Glutamatergic neuron (in vitro differentiated cells): ENCODE measurements around the gene ZC3H7B. TPM values are rescaled to one million over a fixed set of nuclear protein-coding genes. Genes with fewer than 3 reads are reported as not detected.
A peak's percentile ranks its signal among the peaks of the same experiment; 100 is the strongest.

Experiments used
- DNase-seq: peaks from one replicate; pipeline ENCODE4 v3.0.0; 2022
- H3K27ac Mint-ChIP-seq: one replicate; pipeline ENCODE4 v1.8.0; 2020; ENCODE audit warnings: mild to moderate bottlenecking, mixed read lengths, inconsistent platforms; ENCODE audit not compliant: unreplicated experiment
- H3K27me3 Mint-ChIP-seq: one replicate; pipeline ENCODE4 v1.8.0; 2020; ENCODE audit warnings: mild to moderate bottlenecking, moderate library complexity, mixed read lengths, inconsistent platforms; ENCODE audit not compliant: unreplicated experiment
- H3K36me3 Mint-ChIP-seq: one replicate; pipeline ENCODE4 v1.8.0; 2020; ENCODE audit warnings: mild to moderate bottlenecking, mixed read lengths, inconsistent platforms; ENCODE audit not compliant: unreplicated experiment
- H3K4me1 Mint-ChIP-seq: one replicate; pipeline ENCODE4 v1.8.0; 2020; ENCODE audit warnings: mild to moderate bottlenecking, low read depth, mixed read lengths, inconsistent platforms; ENCODE audit not compliant: unreplicated experiment
- H3K4me3 Mint-ChIP-seq: one replicate; pipeline ENCODE4 v1.8.0; 2020; ENCODE audit warnings: mild to moderate bottlenecking, mixed read lengths, inconsistent platforms; ENCODE audit not compliant: unreplicated experiment
- H3K9me3 Mint-ChIP-seq: one replicate; pipeline ENCODE4 v1.8.0; 2020; ENCODE audit warnings: mild to moderate bottlenecking, moderate library complexity, mixed read lengths, inconsistent platforms; ENCODE audit not compliant: unreplicated experiment
- total RNA-seq: library from RNA; stranded (reverse); fragmentation: NEBNext Ultra II Directional; extraction: Animal tissue kit (Norgen Biotek cat#: 25700); gene quantifications from one replicate; pipeline ENCODE4 v1.2.1, GENCODE V29; 2021; ENCODE audit not compliant: unreplicated experiment
- TF ChIP-seq, protein P1 (sequence below): fragments of 200-600 bp; sonication (generic); IDR thresholded peaks from one replicate; pipeline ENCODE4 v1.5.0; 2021; ENCODE audit not compliant: partially characterized antibody, unreplicated experiment

Gene ZC3H7B
- total RNA-seq, 1 donor from 2014 or later: 51.6 TPM

DNA sequence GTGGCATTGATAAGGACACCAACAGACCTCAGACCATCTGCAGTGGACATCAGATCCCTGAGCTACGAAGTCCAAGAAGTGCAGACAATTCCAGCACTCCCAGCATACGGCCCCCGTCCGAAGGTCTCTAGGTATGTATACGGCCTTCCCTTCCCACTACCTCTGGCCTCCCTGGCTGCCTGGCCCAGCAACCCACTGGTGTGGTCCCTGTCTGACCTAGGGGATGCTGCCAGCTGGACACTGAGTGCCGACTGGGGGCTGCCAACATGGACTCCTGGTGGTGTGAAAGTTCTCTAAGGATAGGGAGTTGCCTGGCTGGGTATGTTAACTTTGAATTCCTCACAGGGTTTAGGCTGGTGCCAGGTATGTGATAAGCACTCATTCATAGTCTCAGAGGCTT, 62.9 kb downstream of the ZC3H7B start:
- no peak overlapping the region for H3K27ac Mint-ChIP-seq
- H3K9me3 Mint-ChIP-seq: peaks cover 1% of the 10 kb centered on the region
- H3K4me1 Mint-ChIP-seq: peaks cover 18% of the 10 kb centered on the region
- H3K4me3 Mint-ChIP-seq: no peak overlapping the region
- no peaks in the 10 kb centered on the region for H3K36me3 Mint-ChIP-seq
- TF ChIP-seq, protein P1, sequence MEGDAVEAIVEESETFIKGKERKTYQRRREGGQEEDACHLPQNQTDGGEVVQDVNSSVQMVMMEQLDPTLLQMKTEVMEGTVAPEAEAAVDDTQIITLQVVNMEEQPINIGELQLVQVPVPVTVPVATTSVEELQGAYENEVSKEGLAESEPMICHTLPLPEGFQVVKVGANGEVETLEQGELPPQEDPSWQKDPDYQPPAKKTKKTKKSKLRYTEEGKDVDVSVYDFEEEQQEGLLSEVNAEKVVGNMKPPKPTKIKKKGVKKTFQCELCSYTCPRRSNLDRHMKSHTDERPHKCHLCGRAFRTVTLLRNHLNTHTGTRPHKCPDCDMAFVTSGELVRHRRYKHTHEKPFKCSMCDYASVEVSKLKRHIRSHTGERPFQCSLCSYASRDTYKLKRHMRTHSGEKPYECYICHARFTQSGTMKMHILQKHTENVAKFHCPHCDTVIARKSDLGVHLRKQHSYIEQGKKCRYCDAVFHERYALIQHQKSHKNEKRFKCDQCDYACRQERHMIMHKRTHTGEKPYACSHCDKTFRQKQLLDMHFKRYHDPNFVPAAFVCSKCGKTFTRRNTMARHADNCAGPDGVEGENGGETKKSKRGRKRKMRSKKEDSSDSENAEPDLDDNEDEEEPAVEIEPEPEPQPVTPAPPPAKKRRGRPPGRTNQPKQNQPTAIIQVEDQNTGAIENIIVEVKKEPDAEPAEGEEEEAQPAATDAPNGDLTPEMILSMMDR: no peak
- H3K27me3 Mint-ChIP-seq: peaks cover 3% of the 10 kb centered on the region
- DNase-seq: no peak

DNA sequence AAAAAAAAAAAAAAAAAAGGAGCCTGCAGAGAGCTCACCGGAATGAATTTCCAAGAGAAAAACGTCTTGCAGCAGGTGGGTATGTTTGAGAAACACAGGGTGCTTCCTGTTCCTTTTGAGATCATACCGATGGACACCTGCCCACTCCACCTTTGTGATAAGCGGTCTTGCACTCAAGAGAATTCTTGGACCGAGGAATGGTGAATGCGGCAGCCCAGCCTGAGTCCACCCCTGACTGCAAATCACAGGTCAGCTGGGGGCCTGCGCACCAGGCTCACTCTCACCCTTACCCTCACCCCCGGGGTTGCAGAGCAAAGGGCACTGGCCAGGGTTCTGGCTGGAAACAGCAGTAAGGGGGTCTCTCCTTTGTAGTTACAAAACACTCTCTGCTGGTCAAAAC, 63.6 kb downstream of the ZC3H7B start:
- Mint-ChIP-seq H3K4me3 (no peak overlapping the region), H3K27ac (no peak overlapping the region)

DNA sequence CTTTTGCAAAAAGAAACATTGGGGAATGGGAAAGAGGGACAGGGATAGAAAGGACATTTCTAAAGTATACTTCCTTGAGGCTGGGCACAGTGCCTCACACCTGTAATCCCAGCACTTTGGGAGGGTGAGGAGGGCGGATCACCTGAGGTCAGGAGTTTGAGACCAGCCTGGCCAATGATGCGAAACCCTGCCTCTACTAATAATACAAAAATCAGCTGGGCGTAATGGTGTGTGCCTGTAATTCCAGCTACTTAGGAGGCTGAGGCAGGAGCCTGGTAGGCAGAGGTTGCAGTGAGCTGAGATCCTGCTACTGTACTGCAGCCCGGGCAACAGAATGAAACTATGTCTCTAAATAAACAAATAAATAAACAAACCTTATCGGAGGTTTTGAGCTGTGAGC, 64.1 kb downstream of the ZC3H7B start:
- H3K9me3 Mint-ChIP-seq: peaks cover 8% of the 10 kb centered on the region
- DNase-seq: no peak
- H3K36me3 Mint-ChIP-seq: no peaks in the 10 kb centered on the region
- H3K27me3 Mint-ChIP-seq: peaks cover 5% of the 10 kb centered on the region
- peaks cover 19% of the 10 kb centered on the region for H3K4me1 Mint-ChIP-seq
- TF ChIP-seq, protein P1: no peak
- no peak overlapping the region for H3K27ac Mint-ChIP-seq
- H3K4me3 Mint-ChIP-seq: no peak overlapping the region

More for the DNA sequence above, 63.6 kb downstream of the ZC3H7B start:
- Mint-ChIP-seq H3K27me3 (peaks cover 5% of the 10 kb centered on the region), H3K9me3 (peaks cover 7% of the 10 kb centered on the region), H3K4me1 (peaks cover 20% of the 10 kb centered on the region), H3K36me3 (no peaks in the 10 kb centered on the region)
- DNase-seq: no peak
- TF ChIP-seq, protein P1: no peak

DNA sequence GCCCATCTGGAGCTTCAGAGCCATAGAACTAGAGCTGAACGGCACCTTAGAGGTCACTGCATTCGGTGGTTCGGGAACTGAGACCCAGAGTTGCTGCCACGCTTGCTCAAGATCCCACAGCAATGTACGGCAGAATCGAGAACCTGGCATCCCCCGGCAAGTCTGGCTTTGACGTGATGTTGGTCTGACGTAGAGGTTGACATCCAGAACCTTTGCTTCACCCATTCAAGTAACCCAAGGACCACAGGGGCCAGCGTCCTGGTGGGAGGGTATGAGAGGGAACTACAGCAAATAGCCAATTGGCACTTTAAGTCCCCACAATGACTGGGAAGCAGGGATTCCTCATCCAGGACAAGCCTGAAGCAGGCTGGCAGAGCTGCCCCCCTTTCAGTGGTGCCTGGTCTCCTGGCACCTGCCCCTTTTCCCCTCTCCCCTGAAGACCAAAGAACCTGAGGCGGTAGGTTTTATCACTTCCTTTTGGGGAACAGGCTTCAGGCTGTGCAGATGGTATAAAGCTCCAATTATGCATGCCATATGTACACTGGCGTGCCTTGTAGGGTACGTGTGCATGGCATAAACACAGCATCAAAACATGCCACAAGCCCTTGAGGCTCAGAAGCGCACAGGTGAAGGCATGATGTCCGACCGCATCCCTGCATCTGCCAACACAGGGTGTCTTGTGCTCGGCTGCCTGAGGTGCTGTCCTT, 65.2 kb downstream of the ZC3H7B start:
- peaks cover 7% of the 10 kb centered on the region for H3K27me3 Mint-ChIP-seq
- H3K27ac Mint-ChIP-seq: no peak overlapping the region
- peaks cover 10% of the 10 kb centered on the region for H3K9me3 Mint-ChIP-seq
- no peaks in the 10 kb centered on the region for H3K36me3 Mint-ChIP-seq
- DNase-seq: no peak
- H3K4me1 Mint-ChIP-seq: peaks cover 25% of the 10 kb centered on the region
- no peak overlapping the region for H3K4me3 Mint-ChIP-seq
- TF ChIP-seq, protein P1: no peak

DNA sequence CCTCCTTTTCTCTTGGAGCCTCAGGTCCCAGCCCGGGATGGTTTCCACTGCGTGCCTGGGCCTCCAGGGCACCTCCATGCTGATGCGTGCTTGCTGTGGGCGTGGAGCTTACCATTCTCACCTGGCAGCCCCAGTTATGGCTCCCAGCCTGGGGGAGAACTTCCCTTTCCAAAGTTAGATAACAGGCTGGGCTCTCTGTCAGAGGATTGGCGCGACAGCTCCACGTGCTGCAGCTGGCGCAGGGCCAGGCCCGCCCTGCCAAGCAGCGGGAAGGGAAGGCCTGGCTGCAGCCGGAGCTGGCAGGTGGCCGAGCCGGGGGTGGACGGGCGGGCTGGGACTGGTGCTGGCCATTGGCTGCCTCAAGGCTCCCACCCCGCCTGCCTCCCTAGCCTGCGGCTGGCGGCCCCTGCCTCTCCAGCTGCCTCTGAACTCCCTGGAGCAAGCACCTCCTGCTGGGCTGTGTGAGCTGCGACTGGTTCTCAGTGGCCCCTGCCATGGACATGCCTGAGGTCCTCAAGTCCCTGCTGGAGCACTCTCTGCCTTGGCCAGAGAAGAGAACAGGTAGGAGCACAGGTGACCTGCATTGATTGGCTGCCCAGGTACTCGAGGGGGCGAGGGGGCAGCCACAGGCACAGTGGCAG, 65.8 kb downstream of the ZC3H7B start:
- Mint-ChIP-seq H3K36me3 (no peaks in the 10 kb centered on the region), H3K27me3 (peaks cover 7% of the 10 kb centered on the region), H3K4me1 (peaks cover 27% of the 10 kb centered on the region), H3K27ac (peak overlapping the region; percentile 67), H3K4me3 (no peak overlapping the region), H3K9me3 (peaks cover 10% of the 10 kb centered on the region)
- peak; percentile 69 for DNase-seq
- TF ChIP-seq, protein P1: no peak
